GM23338 (cell line): ENCODE data around the gene RNF168. TPM values are rescaled to one million over a fixed set of nuclear protein-coding genes. Genes with fewer than 3 reads are reported as not detected.

Experiments used
- ATAC-seq: fragments of 200-7000 bp; cut with Tn5 transposase; 3 replicates; pipeline ENCODE4 v1.9.1; 2020
- DNase-seq: peaks from one replicate; pipeline ENCODE4 v3.0.0-alpha.2; 2015; ENCODE audit warnings: low spot score
- H2AFZ ChIP-seq: fragments of 200-600 bp; sonication (generic); 2 replicates; pipeline ENCODE4 v1.8.0; 2016; ENCODE audit warnings: antibody characterized with exemption, mild to moderate bottlenecking, moderate library complexity
- H3F3A ChIP-seq: fragments of 200-600 bp; sonication (generic); replicated peaks from 2 replicates; pipeline ENCODE4 v1.8.0; 2017; ENCODE audit warnings: antibody characterized with exemption, mixed run types, low read depth
- H3K27ac ChIP-seq: fragments of 200-600 bp; sonication (generic); 2 replicates; pipeline ENCODE4 v1.6.1; 2016; ENCODE audit warnings: low read depth
- H3K27me3 ChIP-seq: fragments of 200-600 bp; sonication (generic); 2 replicates; pipeline ENCODE4 v1.8.0; 2016; ENCODE audit warnings: mild to moderate bottlenecking, mixed run types, moderate library complexity; ENCODE audit not compliant: insufficient read depth
- H3K36me3 ChIP-seq: fragments of 200-600 bp; sonication (generic); 2 replicates; pipeline ENCODE4 v1.8.0; 2016; ENCODE audit warnings: mild to moderate bottlenecking; ENCODE audit not compliant: insufficient read depth
- H3K4me1 ChIP-seq: fragments of 200-600 bp; sonication (generic); 2 replicates; pipeline ENCODE4 v1.8.0; 2016; ENCODE audit warnings: mild to moderate bottlenecking, moderate library complexity; ENCODE audit not compliant: insufficient read depth
- H3K4me2 ChIP-seq: fragments of 200-600 bp; sonication (generic); 2 replicates; pipeline ENCODE4 v1.7.1; 2017; ENCODE audit warnings: mixed run types
- H3K4me3 ChIP-seq: fragments of 200-600 bp; sonication (generic); 2 replicates; pipeline ENCODE4 v1.6.1; 2016; ENCODE audit warnings: mixed run types
- H3K79me2 ChIP-seq: fragments of 200-600 bp; sonication (generic); replicated peaks from 2 replicates; pipeline ENCODE4 v1.8.0; 2017; ENCODE audit warnings: mild to moderate bottlenecking; ENCODE audit not compliant: insufficient read depth
- H3K9me2 ChIP-seq: fragments of 200-600 bp; sonication (generic); 2 replicates; pipeline ENCODE4 v1.8.0; 2017; ENCODE audit not compliant: insufficient read depth
- H4K20me1 ChIP-seq: fragments of 200-600 bp; sonication (generic); replicated peaks from 2 replicates; pipeline ENCODE4 v1.8.0; 2017; ENCODE audit warnings: mild to moderate bottlenecking; ENCODE audit not compliant: insufficient read depth
- H3K27ac Mint-ChIP-seq: 2 replicates; pipeline ENCODE4 v1.8.0; 2020; ENCODE audit warnings: inconsistent platforms, mild to moderate bottlenecking, moderate library complexity, mixed read lengths
- H3K27me3 Mint-ChIP-seq: 3 replicates; pipeline ENCODE4 v1.8.0; 2022; ENCODE audit warnings: low read depth, mild to moderate bottlenecking, moderate library complexity, mixed read lengths, inconsistent platforms; ENCODE audit not compliant: insufficient read depth, poor library complexity
- H3K36me3 Mint-ChIP-seq: 3 replicates; pipeline ENCODE4 v1.8.0; 2021; ENCODE audit warnings: low read depth, mild to moderate bottlenecking, inconsistent platforms, moderate library complexity, mixed read lengths
- H3K4me1 Mint-ChIP-seq: 3 replicates; pipeline ENCODE4 v1.8.0; 2020; ENCODE audit warnings: mild to moderate bottlenecking, inconsistent platforms, mixed read lengths
- H3K4me3 Mint-ChIP-seq: 3 replicates; pipeline ENCODE4 v1.8.0; 2021; ENCODE audit warnings: moderate library complexity, mild to moderate bottlenecking, inconsistent platforms, mixed read lengths
- H3K9me3 Mint-ChIP-seq: 3 replicates; pipeline ENCODE4 v1.8.0; 2020; ENCODE audit warnings: moderate library complexity, mild to moderate bottlenecking, inconsistent platforms, mixed read lengths
- CTCF ChIP-seq, 2 experiments: fragments of 200-600 bp in 1 of 2; sonication (generic) in 1 of 2; conservative IDR thresholded peaks; 2 replicates each; pipeline versions ENCODE4 v1.5.1 to v1.6.1; 2016 to 2017; ENCODE audit warnings: antibody characterized with exemption in 2 of 2, low read depth in 2 of 2, mild to moderate bottlenecking in 2 of 2, moderate library complexity in 1 of 2
- ETS1 ChIP-seq: IDR thresholded peaks from 2 replicates; pipeline ENCODE4 v1.6.1; 2016; ENCODE audit warnings: antibody characterized with exemption
- EZH2 ChIP-seq: fragments of 200-600 bp; sonication (generic); IDR thresholded peaks from one replicate; pipeline ENCODE4 v1.8.0; 2017; ENCODE audit warnings: antibody characterized with exemption, mild to moderate bottlenecking, low read depth; ENCODE audit not compliant: unreplicated experiment
- EZH2phosphoT487 ChIP-seq: fragments of 200-600 bp; sonication (generic); IDR thresholded peaks from one replicate; pipeline ENCODE4 v1.8.1; 2018; ENCODE audit warnings: antibody characterized with exemption; ENCODE audit not compliant: unreplicated experiment
- NANOG ChIP-seq: IDR thresholded peaks from 2 replicates; pipeline ENCODE4 v1.6.1; 2016; ENCODE audit warnings: antibody characterized with exemption, borderline replicate concordance
- POLR2AphosphoS5 ChIP-seq: IDR thresholded peaks from 2 replicates; pipeline ENCODE4 v1.6.1; 2016; ENCODE audit warnings: antibody characterized with exemption, low read depth
- REST ChIP-seq: IDR thresholded peaks from one replicate; pipeline ENCODE4 v1.6.1; 2018; ENCODE audit warnings: antibody characterized with exemption; ENCODE audit not compliant: unreplicated experiment
- STAT1 ChIP-seq: IDR thresholded peaks from one replicate; pipeline ENCODE4 v1.6.1; 2016; ENCODE audit warnings: antibody characterized with exemption; ENCODE audit not compliant: unreplicated experiment
- ZNF114 ChIP-seq: fragments of 250-450 bp; sonication (Bioruptor Pico); IDR thresholded peaks from 2 replicates; pipeline ENCODE4 v1.5.0; 2020; ENCODE audit warnings: mild to moderate bottlenecking, moderate library complexity
- ZNF331 ChIP-seq: fragments of 250-450 bp; sonication (Bioruptor Pico); IDR thresholded peaks from 2 replicates; pipeline ENCODE4 v1.5.0; 2020; ENCODE audit warnings: low read depth, mild to moderate bottlenecking, moderate library complexity
- ZNF462 ChIP-seq: fragments of 250-450 bp; sonication (Bioruptor Pico); IDR thresholded peaks from 2 replicates; pipeline ENCODE4 v1.5.0; 2020; ENCODE audit warnings: mild to moderate bottlenecking, moderate library complexity
- polyA plus RNA-seq: library from polyadenylated mRNA; unstranded; fragments of >200 nt; fragmentation: Nextera tagmentation; extraction: Ambion mirVana; gene quantifications from 2 replicates; pipeline ENCODE4 v1.2.1, GENCODE V29; 2016
- total RNA-seq: library from RNA; depleted of rRNA; stranded (reverse); fragments of >200 nt; shearing (Covaris generic); gene quantifications from 2 replicates; pipeline ENCODE4 v1.2.3, GENCODE V29; 2014

The RNF168 gene
- total and polyA plus RNA-seq, 2 experiments from 2014 or later: 33.0 to 53.0 TPM

GRCh38 chr3:196517162-196517800 is 13.7 kb upstream of the RNF168 start (continued):
- no peak for TF ChIP-seq ZNF462 (CRISPR knock-in tag)

GRCh38 chr3:196514913-196515621 is 11.5 kb upstream of the RNF168 start, which contains the start of gene SMCO1:
TSS of gene SMCO1 (minus strand) at chr3:196515346. CDS start at chr3:196515209, 137 bp downstream.
- no peak for DNase-seq
- H4K20me1 ChIP-seq: no peaks in the 10 kb centered on the region
- Mint-ChIP-seq H3K36me3 (peaks cover 30% of the 10 kb centered on the region), H3K4me3 (no peak within 1 kb of the TSS), H3K9me3 (peaks cover 43% of the 10 kb centered on the region), H3K27ac (no peak within 1 kb of the TSS), H3K4me1 (peaks cover 2% of the 10 kb centered on the region; the same call in 2 of the 3 replicates), H3K27me3 (peaks cover 2% of the 10 kb centered on the region)
- H3K27me3 ChIP-seq: no peaks in the 10 kb centered on the region; the same call in 1 of the 2 replicates
- no peak for ATAC-seq
- H2AFZ ChIP-seq: no peak within 1 kb of the TSS
- no peak within 1 kb of the TSS for H3K27ac ChIP-seq
- no peaks in the 10 kb centered on the region for H3F3A ChIP-seq
- no peak within 1 kb of the TSS for H3K4me3 ChIP-seq
- H3K9me2 ChIP-seq: 0 out of 2 replicates have a peak, but pooled peaks cover 2% of the 10 kb centered on the region
- H3K4me1 ChIP-seq: no peaks in the 10 kb centered on the region; the same call in 1 of the 2 replicates
- H3K36me3 ChIP-seq: 0 out of 2 replicates have a peak, but pooled peaks cover 9% of the 10 kb centered on the region
- H3K4me2 ChIP-seq: no peak within 1 kb of the TSS
- no peaks in the 10 kb centered on the region for H3K79me2 ChIP-seq
- no peak for TF ChIP-seq POLR2AphosphoS5
- no peak for TF ChIP-seq STAT1
- TF ChIP-seq CTCF (conservative IDR thresholded peaks at IDR 0.05; ENCODE audit: low read depth in 2 of 2): no peak
- no peak for TF ChIP-seq ZNF114
- TF ChIP-seq ETS1: no peak
- TF ChIP-seq REST: no peak
- no peak for TF ChIP-seq NANOG
- TF ChIP-seq ZNF331: no peak
- TF ChIP-seq EZH2: no peak
- TF ChIP-seq EZH2phosphoT487: no peak
